ENCODE measurements around the gene DDC. TPM values are rescaled to one million over a fixed set of nuclear protein-coding genes. Genes with fewer than 3 reads are reported as not detected.
"Not testable (repeated sequence)": the region's sequence is repeated elsewhere in the genome, so short reads cannot be mapped to it uniquely, and the experiment has no call there.

DDC gene
- total and polyA plus RNA-seq, 4 donors, result 1.6 to 2.5 (median 2.1) TPM

DNA sequence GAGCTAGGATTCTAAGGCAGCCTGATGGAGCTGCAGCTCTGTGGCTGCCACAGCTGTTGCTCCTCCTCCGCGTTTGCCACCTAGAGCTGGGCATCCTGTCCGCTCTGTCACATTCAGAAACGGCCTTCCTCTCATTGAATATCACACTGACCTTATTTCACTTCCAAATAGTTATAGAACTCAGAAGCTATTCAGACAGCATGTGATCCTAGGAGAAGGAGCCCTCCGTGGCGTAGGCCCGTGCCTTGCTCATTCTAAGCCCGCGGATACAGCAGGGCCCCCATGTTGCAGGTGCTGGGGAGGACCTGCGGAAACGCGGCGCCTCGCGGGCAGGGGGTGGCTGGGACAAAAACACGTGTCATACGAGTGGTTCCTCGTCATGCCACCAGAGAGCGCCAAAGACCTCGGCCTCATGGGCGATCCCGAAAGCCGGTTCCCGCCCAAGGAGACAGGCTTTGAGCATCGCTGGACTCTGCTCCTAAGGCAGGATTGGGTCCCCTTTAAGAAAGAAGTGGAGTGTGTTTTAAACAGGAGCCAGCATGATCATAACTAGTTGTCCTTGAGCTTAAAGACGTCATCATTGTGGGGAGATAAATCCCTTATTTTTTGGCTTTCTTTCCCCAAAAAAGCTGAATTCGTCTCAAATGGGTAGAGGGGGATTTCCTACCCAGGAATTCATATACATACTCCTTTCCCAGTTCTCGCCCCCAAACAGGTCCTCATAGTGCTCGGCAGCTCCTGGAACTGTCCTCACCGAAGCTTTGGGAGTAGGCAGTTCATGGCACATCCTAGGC, 97.2 kb downstream of the DDC start:
- Histone ChIP-seq H3K27ac (ENCODE audit: low read depth, low read length) (no peak overlapping the region), H3K9me3 (ENCODE audit: control insufficient read depth, insufficient read depth, low read length) (no peaks in the 10 kb centered on the region), H3K4me1 (ENCODE audit: control insufficient read depth, insufficient read depth, low read length) (peaks cover 13% of the 10 kb centered on the region), H3K27me3 (ENCODE audit: control insufficient read depth, insufficient read depth, low read length) (no peaks in the 10 kb centered on the region), H3K4me3 (ENCODE audit: low read depth, low read length) (no peak overlapping the region), H3K36me3 (ENCODE audit: control insufficient read depth, insufficient read depth, low read length) (no peaks in the 10 kb centered on the region)
- DNase-seq (ENCODE audit: low read depth in 4 of 6, low spot score in 6 of 6), result peak in 4 of 6 donors; percentile 52 to 94 (median 76)
- 6% methylated on average over 24 of the region's 30 CpGs for WGBS (ENCODE audit: insufficient coverage)

DNA sequence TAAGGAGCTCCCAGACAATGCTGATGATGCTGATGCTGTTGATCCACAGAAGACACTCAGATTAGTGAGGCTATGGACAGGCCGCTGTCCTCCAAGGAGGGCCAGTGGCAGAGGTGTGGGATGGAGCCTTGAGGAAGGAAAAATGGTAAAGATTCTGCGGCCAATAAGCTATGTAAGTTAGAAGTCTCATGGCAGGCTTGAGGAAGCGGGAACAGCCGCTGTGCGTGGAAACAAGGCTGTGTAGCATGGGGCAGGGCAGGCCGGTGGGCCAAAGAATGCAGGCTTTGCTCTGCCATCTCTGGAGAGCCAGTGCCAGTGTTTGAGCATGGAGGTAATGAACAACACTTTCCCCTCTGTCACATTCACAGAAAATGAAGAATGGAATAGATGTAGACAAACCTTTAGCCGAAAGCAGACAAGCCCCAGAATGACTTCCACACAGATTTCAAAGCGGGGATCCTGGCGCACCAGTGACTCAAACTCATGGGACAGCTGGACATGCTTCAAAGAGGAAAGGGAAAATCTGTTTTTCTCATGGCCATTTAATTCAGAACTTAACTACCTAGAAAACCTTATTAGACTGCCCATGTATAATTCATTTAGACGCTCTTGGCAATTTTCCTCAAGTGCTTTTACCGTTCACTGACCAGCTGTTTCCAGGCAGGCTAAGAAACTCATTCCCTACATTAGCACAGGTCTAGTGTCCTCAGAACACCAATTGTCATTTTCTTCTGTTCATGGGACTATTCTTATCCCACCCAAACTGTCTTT, 98.2 kb downstream of the DDC start:
- DNase-seq (ENCODE audit: low read depth in 4 of 6, low spot score in 6 of 6), result peak in 2 of 6 donors; percentile 45 to 65
- Histone ChIP-seq H3K4me1 (ENCODE audit: control insufficient read depth, insufficient read depth, low read length) (peaks cover 13% of the 10 kb centered on the region), H3K9me3 (ENCODE audit: control insufficient read depth, insufficient read depth, low read length) (no peaks in the 10 kb centered on the region), H3K36me3 (ENCODE audit: control insufficient read depth, insufficient read depth, low read length) (no peaks in the 10 kb centered on the region), H3K4me3 (ENCODE audit: low read depth, low read length) (no peak overlapping the region), H3K27me3 (ENCODE audit: control insufficient read depth, insufficient read depth, low read length) (no peaks in the 10 kb centered on the region), H3K27ac (ENCODE audit: low read depth, low read length) (no peak overlapping the region)
- 78% methylated on average over 10 of the region's 11 CpGs for WGBS (ENCODE audit: insufficient coverage)

DNA sequence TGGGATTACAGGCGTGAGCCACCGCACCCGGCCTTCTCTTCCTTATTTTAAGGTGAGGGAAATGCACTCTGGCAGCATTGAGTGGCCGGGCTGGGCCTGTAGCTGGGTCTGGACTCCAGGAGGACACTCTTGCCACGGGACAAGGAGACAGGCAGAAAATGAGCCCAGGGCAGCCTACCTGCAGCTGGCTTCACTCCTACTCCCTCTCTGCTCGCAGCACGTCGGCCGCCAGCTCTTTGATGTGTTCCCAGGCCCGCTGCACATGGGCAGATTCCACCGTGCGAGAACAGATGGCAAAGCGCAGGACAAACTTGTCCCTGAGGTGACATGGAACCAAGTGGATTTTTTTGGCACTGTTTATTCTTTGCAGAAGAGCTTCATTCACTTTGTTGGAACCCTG, 102.2 kb downstream of the DDC start:
- no peak for DNase-seq (ENCODE audit: low read depth in 4 of 6, low spot score in 6 of 6)
- H3K27me3 ChIP-seq (ENCODE audit: control insufficient read depth, insufficient read depth, low read length), result no peaks in the 10 kb centered on the region
- H3K4me1 ChIP-seq (ENCODE audit: control insufficient read depth, insufficient read depth, low read length), result peaks cover 7% of the 10 kb centered on the region
- H3K36me3 ChIP-seq (ENCODE audit: control insufficient read depth, insufficient read depth, low read length), result no peaks in the 10 kb centered on the region
- H3K27ac ChIP-seq (ENCODE audit: low read depth, low read length), result no peak overlapping the region
- H3K9me3 ChIP-seq (ENCODE audit: control insufficient read depth, insufficient read depth, low read length), result no peaks in the 10 kb centered on the region
- H3K4me3 ChIP-seq (ENCODE audit: low read depth, low read length), result no peak overlapping the region
- WGBS (ENCODE audit: insufficient coverage), result 94% methylated on average over 13 of the region's 13 CpGs

DNA sequence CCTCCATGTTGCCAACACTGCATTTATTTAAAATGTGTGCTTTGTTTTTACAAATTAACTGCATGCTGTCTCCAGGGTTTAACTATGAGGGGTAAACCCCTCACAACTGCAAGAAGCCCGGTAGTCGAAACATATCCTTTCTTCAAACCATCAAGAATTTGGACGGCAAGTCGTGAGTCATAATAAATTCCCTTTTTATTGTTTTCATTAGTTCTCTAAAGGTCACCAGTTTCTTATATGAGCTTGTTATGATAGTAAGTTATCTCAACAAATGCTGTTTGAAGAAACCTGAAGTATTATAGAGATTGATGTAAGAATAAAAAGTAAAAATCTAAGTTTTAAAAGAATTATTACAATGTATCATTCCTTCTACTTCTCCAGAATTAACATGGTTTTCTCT, 102.8 kb downstream of the DDC start:
- Histone ChIP-seq H3K9me3 (ENCODE audit: control insufficient read depth, insufficient read depth, low read length) (no peaks in the 10 kb centered on the region), H3K4me3 (ENCODE audit: low read depth, low read length) (no peak overlapping the region), H3K36me3 (ENCODE audit: control insufficient read depth, insufficient read depth, low read length) (no peaks in the 10 kb centered on the region), H3K4me1 (ENCODE audit: control insufficient read depth, insufficient read depth, low read length) (peaks cover under 1% of the 10 kb centered on the region), H3K27me3 (ENCODE audit: control insufficient read depth, insufficient read depth, low read length) (no peaks in the 10 kb centered on the region), H3K27ac (ENCODE audit: low read depth, low read length) (no peak overlapping the region)
- 90% methylated on average over 2 of the region's 4 CpGs for WGBS (ENCODE audit: insufficient coverage)
- no peak for DNase-seq (ENCODE audit: low read depth in 4 of 6, low spot score in 6 of 6)

DNA sequence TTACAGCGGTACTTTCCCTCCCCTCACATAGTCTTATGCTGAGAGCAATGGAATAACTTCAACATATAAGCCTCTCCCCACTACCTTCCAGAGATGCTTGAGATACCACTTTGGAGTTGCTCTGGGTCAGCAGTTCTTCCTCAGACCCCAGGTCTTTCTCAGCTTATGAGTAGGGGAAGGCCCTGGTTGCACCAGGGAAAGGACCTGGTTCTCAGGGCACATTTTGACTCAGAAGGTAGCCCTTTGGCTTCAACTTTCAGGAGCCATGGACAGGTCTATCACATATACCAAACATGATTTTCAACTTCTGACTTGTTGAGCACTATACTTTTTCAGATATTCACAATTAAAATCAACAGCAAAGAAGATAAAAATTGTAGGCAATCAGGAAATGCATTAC, 103.5 kb downstream of the DDC start:
- no peak overlapping the region for H3K4me3 ChIP-seq (ENCODE audit: low read depth, low read length)
- H3K27me3 ChIP-seq (ENCODE audit: control insufficient read depth, insufficient read depth, low read length), result no peaks in the 10 kb centered on the region
- no peaks in the 10 kb centered on the region for H3K36me3 ChIP-seq (ENCODE audit: control insufficient read depth, insufficient read depth, low read length)
- no peaks in the 10 kb centered on the region for H3K4me1 ChIP-seq (ENCODE audit: control insufficient read depth, insufficient read depth, low read length)
- no peak overlapping the region for H3K27ac ChIP-seq (ENCODE audit: low read depth, low read length)
- 80% methylated on average over 1 of the region's 1 CpG for WGBS (ENCODE audit: insufficient coverage)
- H3K9me3 ChIP-seq (ENCODE audit: control insufficient read depth, insufficient read depth, low read length), result no peaks in the 10 kb centered on the region
- DNase-seq (ENCODE audit: low read depth in 4 of 6, low spot score in 6 of 6), result no peak

DNA sequence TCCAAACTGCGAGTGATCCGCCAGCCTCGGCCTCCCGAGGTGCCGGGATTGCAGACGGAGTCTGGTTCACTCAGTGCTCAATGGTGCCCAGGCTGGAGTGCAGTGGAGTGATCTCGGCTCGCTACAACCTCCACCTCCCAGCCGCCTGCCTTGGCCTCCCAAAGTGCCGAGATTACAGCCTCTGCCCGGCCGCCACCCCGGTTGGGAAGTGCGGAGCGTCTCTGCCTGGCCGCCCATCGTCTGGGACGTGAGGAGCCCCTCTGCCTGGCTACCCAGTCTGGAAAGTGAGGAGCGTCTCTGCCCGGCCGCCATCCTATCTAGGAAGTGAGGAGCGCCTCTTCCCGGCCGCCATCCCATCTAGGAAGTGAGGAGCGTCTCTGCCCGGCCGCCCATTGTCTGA, 106.0 kb downstream of the DDC start:
- H3K4me1 ChIP-seq (ENCODE audit: control insufficient read depth, insufficient read depth, low read length); H3K9me3 ChIP-seq (ENCODE audit: control insufficient read depth, insufficient read depth, low read length): not testable (repeated sequence)

DNA sequence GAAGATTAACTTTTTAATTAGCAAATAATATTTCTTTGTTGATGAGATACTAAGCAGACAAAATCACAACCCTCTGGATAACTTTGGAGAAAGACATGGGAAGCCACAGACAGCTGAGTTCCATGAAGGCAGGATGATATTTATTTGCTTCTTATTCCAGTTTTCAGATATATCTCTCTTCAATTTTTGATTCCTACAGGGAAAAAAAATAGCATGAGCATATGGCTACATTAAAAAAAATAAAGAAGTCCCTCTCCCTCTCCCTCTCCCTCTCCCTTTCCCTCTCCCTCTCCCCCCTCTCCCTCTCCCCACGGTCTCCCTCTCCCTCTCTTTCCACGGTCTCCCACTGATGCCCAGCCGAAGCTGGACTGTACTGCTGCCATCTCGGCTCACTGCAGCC, 106.6 kb downstream of the DDC start:
- H3K4me1 ChIP-seq (ENCODE audit: control insufficient read depth, insufficient read depth, low read length); H3K27me3 ChIP-seq (ENCODE audit: control insufficient read depth, insufficient read depth, low read length); H3K9me3 ChIP-seq (ENCODE audit: control insufficient read depth, insufficient read depth, low read length); H3K4me3 ChIP-seq (ENCODE audit: low read depth, low read length); H3K27ac ChIP-seq (ENCODE audit: low read depth, low read length); DNase-seq (ENCODE audit: low read depth in 4 of 6, low spot score in 6 of 6); H3K36me3 ChIP-seq (ENCODE audit: control insufficient read depth, insufficient read depth, low read length): not testable (repeated sequence)
- WGBS (ENCODE audit: insufficient coverage), result no CpG with 5 or more reads among the region's 4 CpGs

More for the DNA sequence above, 106.0 kb downstream of the DDC start:
- 96% methylated on average over 14 of the region's 27 CpGs for WGBS (ENCODE audit: insufficient coverage)
- H3K27ac ChIP-seq (ENCODE audit: low read depth, low read length); H3K4me3 ChIP-seq (ENCODE audit: low read depth, low read length); H3K27me3 ChIP-seq (ENCODE audit: control insufficient read depth, insufficient read depth, low read length); DNase-seq (ENCODE audit: low read depth in 4 of 6, low spot score in 6 of 6); H3K36me3 ChIP-seq (ENCODE audit: control insufficient read depth, insufficient read depth, low read length): not testable (repeated sequence)

DNA sequence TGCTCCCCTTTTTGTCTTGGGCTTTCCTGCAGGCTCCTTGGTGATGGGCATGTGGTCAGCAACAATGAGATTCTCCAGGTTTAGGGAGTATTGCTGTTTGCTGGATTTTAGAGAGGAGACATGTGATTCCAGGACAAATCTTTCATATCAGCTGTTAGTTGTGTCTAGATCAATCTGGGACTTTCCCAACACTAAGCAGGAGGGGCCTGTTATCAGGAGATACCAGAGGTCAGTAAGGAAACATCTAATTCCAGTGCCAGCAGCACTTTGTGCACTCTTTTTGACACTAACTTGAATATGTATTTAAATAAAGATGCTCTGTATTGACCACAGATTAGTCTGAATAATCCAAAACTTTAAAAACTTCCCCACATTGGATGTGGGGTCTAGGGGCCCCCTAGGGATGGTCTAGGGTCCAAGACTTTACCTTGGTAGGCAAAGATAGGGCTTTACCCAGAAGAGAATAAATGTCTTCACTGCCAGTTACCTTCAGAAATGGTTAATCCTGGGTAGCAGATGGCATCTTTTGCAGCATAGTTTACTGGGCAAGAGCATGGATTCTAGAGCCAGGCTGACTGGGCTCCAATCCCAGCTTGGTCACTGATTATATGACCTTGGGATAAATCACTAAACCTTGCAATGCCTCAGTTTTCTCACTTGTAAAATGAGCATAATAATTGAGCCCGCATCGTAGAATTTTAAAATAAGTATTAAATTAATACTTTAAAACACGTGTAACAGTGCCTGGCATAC, 108.7 kb downstream of the DDC start:
- H3K27ac ChIP-seq (ENCODE audit: low read depth, low read length), result no peak overlapping the region
- no peaks in the 10 kb centered on the region for H3K36me3 ChIP-seq (ENCODE audit: control insufficient read depth, insufficient read depth, low read length)
- H3K4me1 ChIP-seq (ENCODE audit: control insufficient read depth, insufficient read depth, low read length), result no peaks in the 10 kb centered on the region
- H3K4me3 ChIP-seq (ENCODE audit: low read depth, low read length), result no peak overlapping the region
- H3K27me3 ChIP-seq (ENCODE audit: control insufficient read depth, insufficient read depth, low read length), result no peaks in the 10 kb centered on the region
- no peak for DNase-seq (ENCODE audit: low read depth in 4 of 6, low spot score in 6 of 6)
- WGBS (ENCODE audit: insufficient coverage), result no CpG with 5 or more reads among the region's 3 CpGs
- no peaks in the 10 kb centered on the region for H3K9me3 ChIP-seq (ENCODE audit: control insufficient read depth, insufficient read depth, low read length)

DNA sequence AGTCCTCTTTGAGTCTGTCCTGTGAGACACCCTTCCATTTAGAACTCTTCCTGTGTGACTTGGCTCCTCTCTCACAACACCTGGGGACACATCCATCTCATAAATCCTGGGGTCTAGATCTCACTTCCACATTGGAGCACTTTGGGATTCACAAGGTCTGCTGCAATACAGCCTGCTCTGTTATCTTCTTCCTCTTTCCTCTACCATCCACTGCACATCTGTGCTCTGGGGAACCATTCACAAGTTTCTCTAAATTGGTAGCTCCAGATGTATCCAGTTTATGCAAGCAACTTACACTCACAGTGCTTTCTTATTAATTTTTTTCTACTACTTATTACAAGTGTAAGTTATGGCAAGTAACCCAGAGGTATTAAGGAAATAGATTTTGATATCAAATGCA, 109.5 kb downstream of the DDC start:
- no peaks in the 10 kb centered on the region for H3K36me3 ChIP-seq (ENCODE audit: control insufficient read depth, insufficient read depth, low read length)
- H3K4me3 ChIP-seq (ENCODE audit: low read depth, low read length), result no peak overlapping the region
- H3K4me1 ChIP-seq (ENCODE audit: control insufficient read depth, insufficient read depth, low read length), result peaks cover 4% of the 10 kb centered on the region
- no peaks in the 10 kb centered on the region for H3K9me3 ChIP-seq (ENCODE audit: control insufficient read depth, insufficient read depth, low read length)
- peak in 1 of 6 donors; percentile 8 for DNase-seq (ENCODE audit: low read depth in 4 of 6, low spot score in 6 of 6)
- H3K27ac ChIP-seq (ENCODE audit: low read depth, low read length), result no peak overlapping the region
- H3K27me3 ChIP-seq (ENCODE audit: control insufficient read depth, insufficient read depth, low read length), result no peaks in the 10 kb centered on the region

All from spinal cord (tissue), 10 donors.